ENCODE results near the gene APMAP.

APMAP gene

DNA sequence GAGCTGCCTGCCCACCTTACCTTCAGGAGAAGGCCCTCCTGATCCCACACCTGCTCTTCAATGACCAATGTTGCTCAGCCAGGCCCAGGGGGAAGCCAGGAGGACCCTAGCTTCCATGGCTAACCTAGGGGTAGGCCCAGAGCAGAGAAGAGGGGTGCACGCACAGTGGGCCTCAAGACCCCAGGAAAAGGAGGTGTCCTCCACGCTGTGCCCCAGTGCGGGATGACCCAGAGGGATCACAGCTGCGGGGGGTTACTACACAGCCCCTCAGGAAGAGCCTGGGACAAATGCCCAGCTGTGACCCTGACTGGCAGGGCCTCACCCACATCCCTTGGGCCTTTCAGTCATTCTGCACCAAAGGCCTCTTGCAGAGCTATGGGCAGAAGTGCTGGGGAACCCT is 31.6 kb upstream of the APMAP start:
- no peak for DNase-seq (ENCODE audit: low spot score)

DNA sequence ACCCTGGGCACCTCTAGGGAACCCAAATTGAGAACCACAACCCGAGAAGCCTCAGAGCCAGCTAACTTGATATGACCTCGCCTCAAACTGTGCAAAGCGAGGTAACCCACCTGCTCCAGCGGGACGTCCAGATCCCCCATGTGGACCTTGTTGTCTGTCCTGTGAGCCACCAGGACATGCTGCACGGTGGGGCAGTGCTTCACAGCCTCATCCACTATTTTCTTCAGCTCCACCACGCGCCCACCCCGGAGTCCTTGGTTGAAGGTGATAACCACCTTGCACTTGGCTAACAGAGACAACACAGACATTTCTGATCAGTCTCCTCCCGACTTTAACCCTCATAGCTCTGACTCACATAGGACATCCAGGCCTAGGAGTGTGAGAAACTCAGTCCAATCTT is 30.8 kb upstream of the APMAP start:
- peak; percentile 47 for DNase-seq (ENCODE audit: low spot score)

DNA sequence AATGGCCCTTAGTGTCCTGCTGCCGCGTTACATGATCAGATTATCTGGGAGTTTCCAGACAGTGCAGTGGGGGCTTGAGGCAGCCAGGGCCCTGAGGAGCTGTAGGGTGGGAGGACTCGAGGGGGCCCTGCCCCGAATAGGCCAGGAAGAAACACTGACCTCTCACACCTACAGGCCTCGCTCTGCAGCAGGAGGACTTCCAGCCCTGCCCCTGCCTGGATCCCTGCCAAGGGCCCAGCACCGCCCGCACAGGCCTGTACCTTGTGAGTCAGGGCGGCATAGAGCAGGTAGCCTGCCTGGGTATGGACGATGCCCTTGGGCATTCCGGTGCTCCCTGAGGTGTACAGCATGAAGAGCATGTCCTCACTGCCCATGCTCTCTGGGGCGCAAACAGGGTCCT is 30.1 kb upstream of the APMAP start:
- DNase-seq (ENCODE audit: low spot score) = peak; percentile 74

DNA sequence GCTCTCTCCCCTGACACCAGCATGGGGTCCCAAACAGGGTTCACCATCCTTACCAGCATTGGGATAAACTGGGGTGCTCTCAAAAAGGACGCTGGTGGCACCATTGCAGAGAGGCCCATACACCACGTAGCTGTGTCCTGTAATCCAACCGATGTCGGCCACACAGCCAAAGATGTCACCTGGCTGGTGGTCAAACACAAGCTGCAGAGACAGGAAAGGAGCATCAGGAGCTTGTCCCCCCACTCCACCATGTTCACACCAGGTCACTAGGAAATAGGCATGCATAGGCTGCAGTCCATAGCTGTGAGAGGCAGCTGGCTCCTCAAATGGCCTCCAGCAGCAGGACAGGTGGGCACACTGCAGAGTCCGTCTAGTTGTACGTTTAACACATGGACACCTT is 28.8 kb upstream of the APMAP start:
- no peak for DNase-seq (ENCODE audit: low spot score)

DNA sequence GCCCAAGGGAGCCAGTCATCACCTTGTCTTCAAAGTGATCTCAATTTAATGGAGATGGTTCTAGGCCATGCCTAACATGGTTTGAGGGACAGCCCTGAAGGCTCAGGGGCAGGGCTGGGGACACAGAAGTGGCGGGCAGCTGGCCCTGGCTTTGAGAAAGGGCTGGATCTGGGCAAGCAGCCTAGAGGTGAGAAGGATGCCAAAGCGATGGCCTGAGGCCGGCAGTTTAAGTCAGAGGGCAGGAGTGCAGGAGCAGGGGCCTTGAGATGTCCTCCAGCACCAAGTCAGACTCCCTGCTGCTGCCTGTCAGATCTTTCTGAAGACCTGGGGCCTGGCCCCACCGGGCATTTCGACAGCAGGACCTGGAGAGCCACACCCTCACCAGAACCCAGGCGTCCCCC is 28.4 kb upstream of the APMAP start:
- no peak for DNase-seq (ENCODE audit: low spot score)

DNA sequence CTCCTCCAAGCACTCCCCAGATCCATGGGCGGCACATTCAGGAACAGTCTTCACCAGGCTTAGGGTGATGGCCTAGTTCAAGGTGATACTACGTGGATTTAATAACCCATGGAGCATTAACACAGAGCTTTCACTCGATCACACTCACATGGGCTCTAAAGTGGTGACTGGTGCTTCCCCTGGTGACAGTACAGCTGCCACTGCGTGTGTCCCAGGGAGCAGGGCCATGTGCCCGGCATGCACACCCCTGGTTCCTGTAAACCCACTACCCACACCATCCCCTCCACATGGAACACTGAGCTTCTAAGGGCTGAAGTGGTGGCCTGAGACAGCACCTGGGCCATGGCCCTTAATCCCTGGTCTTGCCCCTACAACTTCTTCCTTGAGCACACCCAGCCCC is 27.8 kb upstream of the APMAP start:
- DNase-seq (ENCODE audit: low spot score) = no peak

DNA sequence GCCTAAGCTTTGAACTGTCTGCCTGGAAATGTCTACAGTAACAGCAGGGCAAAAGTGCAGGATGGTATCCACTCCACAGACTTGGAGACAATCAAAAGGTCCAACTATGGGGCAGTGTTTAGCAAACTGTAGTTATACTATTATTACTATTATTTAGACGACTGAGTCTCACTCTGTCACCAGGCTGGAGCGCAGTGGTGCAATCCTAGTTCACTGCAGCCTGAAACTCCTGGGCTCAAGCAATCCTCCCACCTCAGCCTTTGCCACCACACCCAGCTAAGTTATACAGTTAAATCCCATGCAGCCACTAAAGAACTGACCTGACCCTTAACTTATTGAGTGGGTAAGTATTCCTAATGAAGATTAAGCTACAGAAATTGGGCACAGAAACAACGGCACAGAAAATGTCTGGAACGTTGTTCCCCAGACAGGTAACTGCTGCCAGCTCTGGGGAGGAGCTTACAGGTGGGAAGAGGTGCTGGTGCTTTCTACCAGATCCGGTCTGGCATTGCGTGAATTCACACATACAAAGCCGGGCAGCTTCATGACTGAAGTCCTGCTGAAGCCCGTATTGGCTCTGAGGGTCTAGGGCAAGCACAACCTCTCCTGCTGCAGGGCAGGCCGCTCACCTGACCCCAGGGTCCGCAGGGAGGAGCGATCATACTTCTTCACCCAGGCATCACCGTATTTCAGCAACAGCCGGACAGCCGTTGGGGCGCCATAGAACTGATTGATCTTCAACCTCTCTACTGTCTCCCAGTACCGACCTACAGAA is 27.0 kb upstream of the APMAP start:
- no peak for DNase-seq (ENCODE audit: low spot score)

DNA sequence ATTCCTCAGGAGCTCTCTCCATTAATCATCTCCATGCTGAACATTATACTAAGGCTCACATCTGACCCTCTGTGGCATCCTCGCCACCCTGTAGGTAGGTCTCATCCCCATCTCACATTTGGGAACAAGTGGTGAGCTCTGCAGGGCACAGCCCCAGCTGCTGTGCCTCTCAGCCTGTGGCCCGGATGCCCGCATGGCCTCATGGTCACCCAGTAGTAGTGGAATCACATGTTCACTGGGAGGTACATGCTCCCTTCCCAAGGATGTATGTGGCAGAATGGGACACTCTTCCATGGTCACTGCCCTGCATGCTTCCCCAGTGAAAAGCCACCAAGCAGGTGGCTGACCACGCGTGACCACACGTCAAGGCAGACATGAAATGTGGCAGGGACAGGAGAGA is 26.3 kb upstream of the APMAP start:
- no peak for DNase-seq (ENCODE audit: low spot score)

DNA sequence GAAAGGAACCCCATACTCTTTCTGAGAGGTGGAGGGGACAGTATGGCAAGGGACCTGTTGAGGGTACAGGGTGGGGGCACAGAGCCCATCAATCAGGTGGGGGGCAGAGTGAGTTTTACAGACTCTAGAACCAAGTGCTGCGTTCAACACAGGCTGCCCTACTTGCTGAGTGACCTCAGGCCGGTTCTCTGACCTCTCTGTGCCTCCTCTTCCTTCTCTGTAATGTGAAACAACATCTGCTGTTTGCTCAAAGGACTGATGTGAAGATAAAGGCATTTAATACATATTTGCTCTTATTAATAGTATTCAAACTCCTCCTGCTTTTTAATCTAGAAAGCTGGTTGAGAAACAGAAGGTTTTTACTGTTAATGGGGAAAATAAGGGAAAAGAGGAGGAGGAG is 25.9 kb upstream of the APMAP start:
- no peak for DNase-seq (ENCODE audit: low spot score)

DNA sequence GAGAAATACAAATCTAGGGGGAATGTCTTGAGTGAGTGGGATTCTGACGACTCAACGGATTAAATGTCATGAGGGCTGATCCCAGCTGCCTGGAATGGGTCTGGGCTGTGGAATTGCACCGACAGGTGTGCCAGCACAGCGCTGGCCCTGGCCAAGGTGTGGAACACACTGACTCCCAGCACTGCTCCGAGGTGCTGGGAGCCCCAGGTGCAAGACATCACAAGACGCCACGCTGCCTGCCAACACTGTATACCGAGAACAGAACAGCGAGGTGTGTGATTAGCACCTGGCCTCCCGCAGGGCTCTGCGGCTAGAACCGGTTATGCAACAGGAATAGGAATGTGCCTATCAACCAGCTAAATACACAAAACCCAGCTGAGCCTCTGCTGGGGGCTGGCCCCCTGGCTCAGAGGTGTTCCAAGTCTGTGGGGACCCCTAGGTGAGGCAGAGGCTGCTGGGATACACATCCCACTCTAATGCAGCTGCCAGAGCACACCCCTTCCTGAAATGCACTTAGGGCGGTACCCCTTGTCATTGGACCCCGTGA is 24.8 kb upstream of the APMAP start:
- no peak for DNase-seq (ENCODE audit: low spot score)

DNA sequence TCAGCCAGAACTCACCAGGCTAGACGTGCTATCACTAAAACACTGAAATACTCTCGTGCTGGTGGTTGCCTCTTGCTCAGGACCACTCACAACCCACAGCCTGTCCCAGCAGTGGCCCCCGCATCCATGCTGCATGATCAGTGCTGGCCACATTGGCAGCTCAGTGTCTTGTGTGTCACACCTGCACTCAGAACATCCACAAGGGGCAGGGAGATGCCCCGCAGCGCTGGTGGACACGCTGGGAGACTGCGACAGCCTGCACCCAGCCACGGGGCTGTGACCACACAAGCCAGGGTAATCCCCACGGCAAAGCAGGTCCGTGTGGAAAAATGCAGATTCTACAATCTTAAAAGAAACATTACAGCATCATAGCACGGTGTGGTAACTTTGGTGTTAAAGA is 23.9 kb upstream of the APMAP start:
- DNase-seq (ENCODE audit: low spot score) = no peak

DNA sequence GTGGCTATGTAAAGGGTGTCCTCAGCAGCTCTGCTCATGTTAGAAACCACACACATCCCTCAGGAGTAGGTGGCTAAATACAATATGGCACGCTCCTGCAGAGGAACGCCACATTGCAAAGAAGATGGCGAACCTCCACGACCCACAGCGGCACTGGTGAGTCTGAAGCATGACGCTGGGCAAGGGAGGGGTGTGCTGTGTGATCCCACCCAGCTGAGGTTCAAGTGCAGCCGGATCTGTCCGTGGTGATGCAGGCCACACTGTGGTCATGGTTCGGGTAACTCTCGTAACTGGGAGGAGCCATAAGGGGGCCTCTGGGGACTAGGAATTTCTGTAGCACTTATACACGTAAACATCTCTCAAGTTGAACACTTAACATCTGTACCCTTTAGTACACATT is 23.4 kb upstream of the APMAP start:
- no peak for DNase-seq (ENCODE audit: low spot score)

DNA sequence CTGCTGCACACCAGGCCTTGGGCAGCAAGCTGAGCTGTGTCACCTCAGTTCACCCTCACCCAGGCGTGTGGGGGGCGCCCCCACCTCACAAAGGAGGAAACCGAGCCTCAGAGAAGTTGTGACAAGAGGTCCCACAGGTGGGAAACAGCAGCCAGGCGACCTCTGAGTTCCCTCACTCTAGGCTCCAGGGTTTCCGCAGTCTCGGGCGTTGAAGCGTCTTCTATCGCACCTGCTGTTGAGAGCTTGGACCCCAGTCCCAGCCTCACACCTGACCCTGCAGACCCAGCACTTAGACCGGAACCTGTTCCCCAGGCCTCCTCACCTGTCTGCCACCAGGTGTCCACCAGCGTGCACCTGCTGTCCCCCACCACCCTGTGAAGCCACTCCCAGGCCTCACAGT is 22.3 kb upstream of the APMAP start:
- no peak for DNase-seq (ENCODE audit: low spot score)

DNA sequence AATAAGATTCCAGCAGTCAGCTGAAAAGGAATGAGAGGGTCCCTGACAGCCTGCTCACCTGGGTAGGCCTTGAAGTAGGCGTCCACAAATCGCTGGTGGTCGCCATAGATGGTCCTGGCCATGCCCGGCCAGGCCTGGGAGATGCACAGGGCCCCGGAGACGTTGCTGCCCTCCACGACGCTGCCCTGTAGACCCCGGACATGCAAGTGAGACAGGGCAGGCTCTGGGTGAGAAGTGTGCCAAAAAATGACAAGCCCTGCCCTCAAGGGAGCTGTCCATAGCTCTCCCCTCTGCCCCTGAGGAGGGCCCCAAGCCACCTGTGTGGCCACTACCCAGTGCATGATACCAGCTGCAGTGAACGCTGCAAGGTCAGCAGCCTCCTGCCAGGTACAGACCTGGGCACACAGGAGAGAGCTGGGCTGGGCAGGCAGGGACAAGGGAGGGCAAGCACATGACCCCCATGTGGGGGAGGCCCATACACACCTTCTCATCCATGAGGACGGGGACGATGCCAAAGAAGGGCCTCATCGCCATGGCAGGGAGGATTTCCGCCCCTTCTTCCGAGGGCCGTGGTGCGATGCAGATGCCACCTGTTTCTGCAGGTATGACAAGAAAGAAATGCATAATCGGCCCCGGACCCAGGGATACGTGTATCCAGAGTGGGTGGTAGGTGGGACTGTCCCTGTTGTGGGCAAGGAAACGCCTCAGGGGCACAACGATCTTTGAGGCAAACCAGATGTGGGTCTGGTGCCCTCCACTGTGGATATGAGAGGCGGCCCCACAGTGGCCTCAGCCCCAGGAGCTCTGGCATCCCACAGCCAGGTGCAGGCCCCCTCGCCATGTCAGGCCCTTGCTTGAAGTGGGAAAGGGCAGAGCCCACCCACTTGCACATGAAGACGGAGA is 21.2 kb upstream of the APMAP start:
- DNase-seq (ENCODE audit: low spot score) = no peak

DNA sequence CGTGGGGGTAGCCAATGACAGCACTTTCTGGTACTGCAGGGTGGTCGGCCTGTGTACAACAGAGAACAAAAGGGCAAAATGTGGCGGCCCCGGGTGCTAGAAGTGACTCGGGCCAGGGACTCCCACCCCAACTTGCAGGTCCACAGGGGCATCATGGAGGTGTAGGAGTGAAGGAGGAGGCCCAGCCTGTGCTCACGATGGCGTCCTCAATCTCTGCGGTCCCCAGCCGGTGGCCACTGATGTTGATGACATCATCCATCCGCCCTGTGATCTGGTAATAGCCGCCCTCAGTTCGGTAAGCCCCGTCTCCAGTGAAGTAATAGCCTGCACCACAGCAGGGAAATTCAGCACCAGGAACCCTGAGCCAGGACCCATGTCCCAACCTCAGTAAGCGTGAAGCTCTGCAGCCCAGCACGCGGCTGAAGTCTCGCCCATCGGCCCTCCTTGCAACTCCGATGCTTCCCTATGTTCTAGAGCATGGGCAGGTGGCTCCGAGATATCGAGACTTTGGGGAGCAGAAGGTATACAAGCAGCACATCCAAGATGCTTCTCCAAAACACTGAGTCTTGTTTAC is 20.2 kb upstream of the APMAP start:
- DNase-seq (ENCODE audit: low spot score) = no peak

DNA sequence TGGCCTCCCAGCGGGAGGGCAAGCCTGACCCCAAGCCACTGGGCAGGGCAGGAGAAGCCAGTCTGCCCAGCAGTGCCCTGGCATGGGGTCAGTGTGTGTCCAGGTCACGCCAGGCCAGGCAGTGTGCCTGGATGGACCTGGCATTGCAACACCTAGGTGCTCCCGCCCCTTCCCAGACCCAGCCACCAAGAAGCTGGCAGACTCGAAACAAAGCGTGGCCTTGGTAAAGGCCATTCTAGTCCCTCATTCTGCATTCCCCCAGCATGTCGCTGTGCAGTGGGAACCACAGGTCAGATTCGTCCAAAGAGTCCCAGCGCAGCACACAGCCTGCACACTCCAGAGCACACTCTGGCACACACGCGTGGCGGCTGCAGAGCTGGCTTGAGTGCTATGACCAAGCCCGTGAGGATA is 19.3 kb upstream of the APMAP start:
- no peak for DNase-seq (ENCODE audit: low spot score)

DNA sequence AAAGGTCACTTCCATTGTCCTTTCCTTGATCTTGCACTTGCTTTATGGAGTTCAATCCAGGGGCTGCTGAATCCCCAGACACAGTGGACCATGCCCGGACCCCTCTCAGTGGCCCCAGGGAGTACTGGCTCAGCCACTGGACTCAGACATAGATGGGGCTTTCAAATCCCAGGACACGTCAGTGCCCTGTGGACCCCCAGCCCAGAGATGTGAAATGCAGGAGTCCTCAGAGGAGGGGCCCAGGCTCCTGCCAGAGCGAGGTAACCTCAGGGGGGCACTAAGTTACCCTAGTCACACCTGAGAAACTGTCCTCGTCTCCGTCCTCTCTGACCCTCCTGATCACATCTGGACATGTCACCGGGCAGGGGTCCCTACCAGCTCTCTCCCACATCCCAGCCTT is 18.7 kb upstream of the APMAP start:
- no peak for DNase-seq (ENCODE audit: low spot score)

DNA sequence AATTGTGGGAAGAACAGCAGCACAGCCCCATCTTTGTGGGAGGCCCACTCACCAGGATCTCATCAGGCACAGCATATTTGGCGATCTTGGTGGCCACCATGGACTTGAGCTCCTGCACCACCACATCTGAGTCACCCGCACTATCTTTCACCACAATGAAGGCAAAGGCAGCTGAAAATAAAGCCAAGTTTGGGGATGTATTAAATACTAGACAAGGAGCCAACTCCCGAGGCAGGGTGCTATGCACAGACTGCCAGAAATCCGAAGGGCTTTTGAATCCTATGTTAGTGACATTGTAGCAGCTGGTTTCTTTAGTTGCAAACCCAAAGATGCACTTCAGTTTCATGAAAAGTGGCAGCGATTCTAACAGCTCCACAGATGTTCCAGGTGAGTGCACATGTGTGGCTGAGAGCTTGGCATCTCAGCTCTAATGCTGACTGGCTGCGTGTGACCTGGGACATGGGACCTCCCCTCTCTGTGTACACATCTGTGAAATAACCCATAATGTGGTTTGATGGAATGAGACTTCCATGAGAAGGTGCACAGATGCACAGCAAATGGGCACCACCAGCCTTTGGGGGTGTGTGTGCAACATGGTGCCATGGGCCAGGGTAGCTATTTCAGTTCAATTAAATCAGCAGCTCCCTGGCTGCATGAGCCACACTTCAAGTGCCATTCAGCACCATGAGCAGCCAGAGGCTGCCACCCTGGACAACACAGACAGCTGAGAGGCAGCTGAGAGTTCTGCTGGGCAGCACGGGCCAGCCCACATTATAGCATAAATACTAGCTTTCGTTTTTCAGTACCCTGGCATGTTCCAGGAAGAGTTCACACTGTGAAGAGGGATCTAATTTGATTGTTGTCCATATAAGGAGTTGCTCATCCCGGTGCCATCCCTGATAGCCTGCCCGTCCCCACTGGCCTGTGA is 16.9 kb upstream of the APMAP start:
- DNase-seq (ENCODE audit: low spot score) = no peak

DNA sequence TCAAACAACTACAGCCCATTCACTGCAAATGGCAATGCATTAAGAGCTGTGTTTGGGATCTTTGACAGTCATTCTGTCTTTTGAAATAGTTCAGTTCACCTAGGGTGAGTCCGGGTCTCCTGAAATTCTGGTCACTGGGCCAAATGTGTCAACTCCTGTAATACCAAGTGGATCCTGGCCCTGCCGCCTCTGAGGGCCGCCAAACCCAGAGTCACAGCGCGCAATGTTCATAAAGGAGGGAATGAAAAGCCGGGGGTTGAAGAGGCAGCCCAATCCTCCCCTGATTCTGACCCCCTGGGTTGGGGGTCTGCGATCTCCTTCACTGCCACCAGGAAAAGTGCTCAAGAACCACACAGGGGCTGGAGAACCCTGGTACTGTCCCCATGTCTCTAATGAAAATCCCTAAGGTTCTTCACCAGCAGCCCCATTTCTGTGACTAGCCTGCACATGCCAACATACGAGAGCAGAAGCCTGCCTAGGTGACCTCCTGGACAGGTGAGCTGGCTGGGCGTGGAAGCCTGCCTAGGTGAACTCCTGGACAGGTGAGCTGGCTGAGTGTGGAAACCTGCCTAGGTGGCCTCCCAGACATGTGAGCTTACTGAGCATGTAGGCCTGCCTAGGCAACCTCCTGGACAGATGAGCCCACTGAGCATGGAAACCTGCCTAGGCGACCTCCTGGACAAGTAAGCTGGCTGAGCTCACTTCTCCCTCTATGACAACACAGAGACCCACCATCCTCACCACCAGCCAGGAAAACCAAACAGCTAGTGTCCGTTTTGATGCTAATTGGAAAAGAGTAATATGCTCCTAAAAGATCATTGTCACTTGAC is 16.1 kb upstream of the APMAP start:
- no peak for DNase-seq (ENCODE audit: low spot score)

DNA sequence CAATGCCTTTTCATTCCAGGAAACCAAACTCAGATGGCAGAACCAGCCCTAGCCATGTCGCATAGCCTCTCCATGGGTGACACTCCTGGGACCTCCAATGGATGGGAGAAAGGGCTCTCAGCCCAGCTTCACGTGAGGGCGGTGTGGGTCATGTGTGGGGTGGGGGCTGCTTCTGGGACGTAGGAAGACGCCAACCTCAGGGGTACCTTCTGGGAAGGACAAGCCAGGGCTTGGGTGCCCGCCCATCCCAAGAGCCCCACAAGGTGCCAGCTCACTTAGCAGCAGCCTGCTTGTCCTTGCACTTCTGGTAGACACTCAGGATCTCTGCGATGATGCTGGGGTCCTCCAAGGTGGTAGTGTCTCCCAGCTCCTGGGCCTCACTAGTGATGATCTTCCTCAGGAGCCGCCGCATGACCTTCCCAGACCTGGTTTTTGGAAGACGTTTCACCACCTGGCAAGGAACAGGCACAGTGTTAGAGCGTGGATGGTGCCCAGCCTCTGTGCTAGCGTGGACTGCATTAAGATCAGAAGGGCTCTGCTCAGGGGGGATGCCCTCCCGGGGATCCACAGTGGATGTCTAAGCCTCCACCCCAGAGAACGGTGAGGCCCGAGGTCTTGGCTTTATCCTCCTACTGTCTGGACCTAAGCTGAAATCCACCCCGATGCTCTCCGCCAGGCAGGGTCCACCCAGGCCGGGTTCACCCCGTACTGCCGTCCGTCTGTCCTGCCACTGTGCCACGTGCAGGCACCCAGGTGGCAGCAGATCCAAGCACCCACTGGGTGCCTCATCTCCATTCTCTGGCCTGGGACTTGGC is 15.1 kb upstream of the APMAP start:
- DNase-seq (ENCODE audit: low spot score) = no peak

Measured in hematopoietic multipotent progenitor cell treated with erythropoietin and hydrocortisone succinate and interleukin-3 and kit ligand, for 17 days (in vitro differentiated cells).